T-helper 2 cell (primary cell): ENCODE measurements around the gene NSMCE1.
"Not testable (repeated sequence)": the region's sequence is repeated elsewhere in the genome, so short reads cannot be mapped to it uniquely, and the experiment has no call there.

Source experiments
- DNase-seq, 5 experiments: peaks; one replicate each; pipeline versions ENCODE4 v3.0.0 to v3.0.0-alpha.2; 2012 to 2022

Gene NSMCE1

DNA sequence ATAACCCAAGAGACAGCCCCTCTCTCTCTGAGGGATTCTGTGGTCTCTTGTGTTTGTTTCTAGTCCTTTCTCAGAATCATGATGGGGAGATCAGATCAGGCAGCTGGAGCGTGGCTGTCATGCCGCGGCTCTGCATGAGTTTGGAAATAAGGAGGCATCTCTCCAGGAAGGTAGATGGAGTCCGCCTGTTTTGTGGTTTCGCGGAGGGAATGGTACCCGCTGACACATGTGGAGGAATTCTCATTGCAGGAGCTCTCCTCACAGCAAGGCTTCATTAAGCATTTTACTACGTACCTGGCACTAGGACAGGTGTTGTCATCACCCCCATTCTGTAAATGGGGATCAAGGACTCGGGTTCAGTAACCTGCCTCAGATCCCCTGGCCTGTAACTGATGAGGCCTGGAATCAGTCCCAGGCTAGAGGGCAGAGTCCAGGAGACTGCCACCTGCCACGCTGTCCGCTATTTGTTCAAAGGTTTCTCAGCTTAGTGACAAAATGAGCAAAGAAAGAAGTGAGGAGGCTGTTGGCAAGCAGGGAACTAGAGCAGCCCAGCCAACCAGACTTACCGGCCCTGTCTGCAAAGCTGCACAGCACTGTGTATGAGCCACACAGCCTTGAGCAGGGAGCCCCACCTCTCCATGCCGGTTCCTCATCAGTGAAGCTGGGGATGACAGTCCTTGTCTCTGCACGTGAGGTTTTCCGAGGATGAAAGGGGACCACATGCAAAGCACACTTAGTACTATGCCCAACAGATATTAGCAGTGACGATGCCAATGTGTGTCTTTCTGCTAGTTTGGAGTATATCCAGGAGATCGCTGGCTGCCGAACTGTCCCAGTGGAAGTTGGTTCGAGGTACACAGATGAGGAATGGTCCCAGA lies 54.2 kb downstream of the NSMCE1 start:
- DNase-seq, result no peak

DNA sequence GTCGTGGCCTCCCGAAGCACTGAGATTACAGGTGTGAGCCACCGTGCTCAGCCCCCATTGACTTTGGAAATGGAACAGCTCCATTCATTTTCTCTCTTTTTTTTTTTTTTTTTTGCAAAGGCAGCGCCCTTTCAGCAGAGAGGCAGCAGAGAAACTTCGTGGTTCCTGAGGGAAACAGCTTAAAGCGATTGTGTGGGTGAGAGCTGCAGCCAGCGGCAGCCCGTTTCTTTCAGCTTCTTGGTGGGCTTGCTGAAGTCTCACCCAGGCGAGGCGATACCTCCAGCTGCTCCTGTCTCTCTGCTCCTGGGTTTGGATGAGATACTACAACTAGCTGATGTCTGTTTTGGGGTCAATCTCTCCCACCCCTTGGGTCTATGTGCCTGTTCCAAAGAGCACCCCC lies 57.5 kb downstream of the NSMCE1 start:
- DNase-seq, result no peak

DNA sequence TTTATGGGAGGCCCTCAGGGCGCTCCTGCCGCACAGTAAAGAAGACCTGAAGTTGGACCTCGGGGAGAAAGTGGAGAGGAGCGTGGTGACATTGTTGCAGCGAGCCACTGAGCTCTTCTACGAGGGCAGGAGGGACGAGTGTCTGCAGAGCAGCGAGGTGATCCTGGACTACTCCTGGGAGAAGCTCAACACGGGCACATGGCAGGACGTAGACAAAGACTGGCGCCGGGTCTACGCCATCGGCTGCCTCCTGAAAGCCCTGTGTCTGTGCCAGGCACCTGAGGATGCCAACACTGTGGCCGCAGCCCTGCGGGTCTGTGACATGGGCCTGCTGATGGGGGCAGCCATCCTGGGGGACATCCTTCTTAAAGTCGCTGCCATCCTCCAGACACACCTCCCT lies 58.4 kb downstream of the NSMCE1 start:
- no peak for DNase-seq

DNA sequence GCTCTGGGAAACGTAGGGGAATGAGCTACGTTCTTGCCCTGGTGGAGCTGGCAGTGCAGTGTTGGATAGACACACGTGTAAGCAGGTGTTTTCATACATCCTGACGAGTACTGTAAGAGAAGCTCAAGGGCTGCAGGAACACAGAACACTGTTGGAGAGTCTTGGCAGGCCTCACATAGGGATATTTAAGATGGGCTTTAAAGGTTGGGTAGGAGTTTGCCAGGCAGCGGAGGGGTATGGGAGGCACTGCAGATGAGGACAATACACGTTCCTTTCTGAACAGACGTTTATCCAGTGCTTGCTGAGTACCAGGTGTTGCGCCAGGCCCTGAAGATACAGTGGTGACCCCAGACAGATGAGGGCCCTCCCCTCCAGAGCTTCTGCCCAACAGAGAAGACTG lies 59.0 kb downstream of the NSMCE1 start:
- no peak for DNase-seq

DNA sequence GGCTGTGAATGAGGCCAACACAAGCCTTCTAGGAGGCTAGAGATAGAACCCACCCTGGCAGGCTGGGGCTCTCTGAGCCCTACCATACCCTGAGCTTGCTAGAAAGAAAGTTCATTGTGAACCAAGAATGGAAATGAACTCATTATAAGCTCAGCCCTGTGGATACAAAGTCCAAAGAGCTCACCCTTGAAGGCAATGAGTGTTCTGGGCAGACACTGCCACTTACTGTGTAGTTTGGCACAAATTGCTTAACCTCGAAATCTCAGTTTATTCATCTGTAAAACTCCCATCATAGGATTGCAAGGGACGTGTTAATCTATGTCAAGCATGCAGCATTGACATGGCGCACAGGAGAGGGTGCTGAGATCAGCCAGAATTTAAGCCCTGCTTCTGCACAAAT lies 59.8 kb downstream of the NSMCE1 start:
- no peak for DNase-seq

DNA sequence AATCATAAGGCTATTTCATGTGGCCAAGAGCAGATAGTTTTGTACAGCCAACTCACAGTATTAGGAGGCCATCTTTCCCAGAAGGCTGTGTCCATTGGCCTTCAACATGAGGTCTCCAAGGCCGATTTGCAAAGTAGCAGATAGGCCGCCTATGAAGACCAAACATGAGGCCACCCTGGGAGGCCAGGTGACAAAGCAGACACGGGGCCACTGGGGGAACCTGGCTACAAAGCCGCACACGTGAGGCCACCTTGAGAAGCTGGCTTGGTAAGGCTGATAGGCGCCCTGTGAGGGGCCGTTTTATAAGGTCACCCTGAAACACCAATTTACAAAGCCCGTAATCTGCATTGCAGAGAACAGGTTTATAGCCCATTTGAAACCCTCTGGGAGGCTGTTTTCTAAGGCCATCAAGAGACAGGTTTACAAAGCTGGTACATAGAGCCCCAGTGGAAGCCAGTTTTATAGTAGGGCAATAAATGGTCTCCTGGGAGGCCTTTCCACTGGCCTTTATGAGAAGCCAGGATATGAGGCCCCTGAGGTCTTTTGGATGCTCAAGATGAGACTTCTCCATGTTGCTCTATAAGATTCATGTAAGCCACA lies 60.4 kb downstream of the NSMCE1 start:
- DNase-seq, result no peak

DNA sequence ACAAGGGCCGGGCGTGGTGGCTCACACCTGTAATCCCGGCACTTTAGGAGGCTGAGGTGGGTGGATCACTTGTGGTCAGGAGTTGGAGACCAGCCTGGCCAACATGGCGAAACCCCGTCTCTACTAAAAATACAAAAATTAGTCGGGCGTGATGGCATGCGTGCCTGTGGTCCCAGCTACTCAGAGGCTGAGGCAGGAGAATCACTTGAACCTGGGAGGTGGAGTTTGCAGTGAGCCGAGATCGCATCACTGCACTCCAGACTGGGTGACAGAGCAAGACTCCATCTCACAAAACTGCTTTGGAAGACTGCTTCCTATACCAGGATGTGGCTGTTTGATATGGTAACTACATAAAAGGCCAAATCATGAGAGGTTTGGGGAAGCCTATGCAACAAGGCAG lies 61.5 kb downstream of the NSMCE1 start:
- DNase-seq, result not testable (repeated sequence)

DNA sequence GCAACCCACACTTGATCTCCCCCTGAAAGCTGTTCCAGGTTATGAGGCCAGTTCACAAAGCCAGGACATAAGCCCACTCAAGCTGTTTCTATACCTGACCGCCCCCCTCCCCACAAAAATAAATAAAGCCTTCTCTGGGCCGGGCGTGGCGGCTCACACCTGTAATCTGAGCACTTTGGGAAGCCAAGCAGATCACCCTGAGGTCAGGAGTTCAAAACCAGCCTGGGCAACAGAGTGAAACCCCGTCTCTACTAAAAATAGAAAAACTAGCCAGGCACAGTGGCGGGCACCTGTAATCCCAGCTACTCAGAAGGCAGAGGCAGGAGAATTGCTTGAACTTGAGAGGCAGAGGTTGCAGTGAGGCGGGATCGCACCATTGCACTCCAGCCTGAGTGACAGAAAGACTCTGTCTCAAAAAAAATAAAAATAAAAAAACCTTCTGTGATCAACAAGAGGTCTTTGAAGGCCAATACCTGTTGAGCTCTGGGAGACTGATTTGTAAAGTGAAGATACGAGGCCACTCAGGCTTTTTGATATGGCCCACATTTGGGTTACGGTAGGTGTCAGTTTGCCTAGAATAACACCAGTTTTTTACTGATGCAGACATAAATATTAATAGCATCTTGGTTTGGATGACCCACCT lies 63.0 kb downstream of the NSMCE1 start:
- no peak for DNase-seq

DNA sequence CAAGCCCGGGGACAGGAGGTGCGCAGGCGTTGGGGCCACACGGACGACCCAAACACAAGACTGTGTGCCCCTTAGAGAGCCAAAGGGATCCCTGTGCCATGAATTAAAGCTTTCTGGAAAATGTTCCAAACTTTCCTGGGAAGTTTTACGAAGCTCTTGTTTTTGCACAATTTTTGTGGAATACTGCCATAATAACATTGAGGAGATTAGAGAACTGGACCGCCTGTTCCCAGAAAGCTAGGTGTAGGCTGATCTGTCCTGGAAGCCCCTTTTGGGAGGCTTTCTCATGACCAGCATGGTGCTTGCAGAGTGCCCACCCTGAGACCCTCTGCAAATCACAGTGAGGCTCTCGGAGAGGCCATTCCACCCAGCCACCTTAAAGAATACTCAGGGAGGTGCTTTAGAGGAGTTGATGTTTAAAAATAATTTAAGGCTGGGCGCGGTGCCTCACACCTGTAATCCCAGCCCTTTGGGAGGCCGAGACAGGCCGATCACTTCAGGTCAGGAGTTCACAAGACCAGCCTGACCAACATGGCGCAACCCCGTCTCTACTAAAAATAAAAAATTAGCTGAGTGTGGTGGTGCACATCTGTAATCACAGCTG lies 64.2 kb downstream of the NSMCE1 start:
- no peak for DNase-seq

DNA sequence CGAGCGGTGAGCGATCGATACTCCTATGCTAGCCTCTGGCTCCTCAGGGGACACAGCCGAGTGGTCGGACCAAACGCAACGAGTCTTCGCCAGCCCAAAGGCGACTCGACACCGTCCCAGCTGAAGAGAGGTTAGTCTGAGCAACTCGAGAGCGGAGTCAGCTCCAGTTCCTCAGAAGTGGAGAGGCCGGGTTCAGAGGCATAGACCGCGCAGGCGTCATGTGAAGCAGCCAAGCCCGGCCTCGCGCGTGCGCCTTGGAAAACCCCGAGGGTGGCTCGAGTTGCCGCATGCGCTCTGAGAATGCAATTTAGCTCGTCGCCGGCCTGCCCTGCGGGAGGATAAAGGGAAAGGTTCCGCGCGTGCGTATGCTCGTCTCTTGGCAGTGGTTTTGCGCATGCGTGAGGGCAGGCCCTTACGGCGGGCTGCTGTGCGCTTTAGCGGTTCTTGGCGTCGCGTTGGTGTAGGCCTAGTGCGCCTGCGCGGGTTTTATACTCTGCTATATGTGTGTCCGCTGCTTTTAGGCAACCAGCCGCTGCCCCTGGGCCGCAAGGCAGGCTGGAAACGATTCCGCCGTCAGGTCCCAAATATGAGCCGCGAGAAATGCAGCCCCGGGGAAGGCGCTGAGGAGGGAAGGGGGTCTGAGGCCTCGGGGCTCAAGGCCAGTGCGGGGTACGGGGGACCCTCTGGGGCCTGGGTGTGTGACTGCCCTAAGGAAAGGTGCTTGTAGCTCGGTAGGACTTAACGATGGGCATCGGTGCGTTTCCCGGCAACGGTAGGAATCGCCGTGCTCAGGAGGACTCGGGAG lies 64.9 kb downstream of the NSMCE1 start, which contains the start of gene KDM8:
KDM8 (plus strand) TSS at position 20 of the 805 bp plus-strand sequence. CDS start 6,598 bp downstream, outside the sequence.
- peak; percentile 99 to 100 (median 99) for DNase-seq

DNA sequence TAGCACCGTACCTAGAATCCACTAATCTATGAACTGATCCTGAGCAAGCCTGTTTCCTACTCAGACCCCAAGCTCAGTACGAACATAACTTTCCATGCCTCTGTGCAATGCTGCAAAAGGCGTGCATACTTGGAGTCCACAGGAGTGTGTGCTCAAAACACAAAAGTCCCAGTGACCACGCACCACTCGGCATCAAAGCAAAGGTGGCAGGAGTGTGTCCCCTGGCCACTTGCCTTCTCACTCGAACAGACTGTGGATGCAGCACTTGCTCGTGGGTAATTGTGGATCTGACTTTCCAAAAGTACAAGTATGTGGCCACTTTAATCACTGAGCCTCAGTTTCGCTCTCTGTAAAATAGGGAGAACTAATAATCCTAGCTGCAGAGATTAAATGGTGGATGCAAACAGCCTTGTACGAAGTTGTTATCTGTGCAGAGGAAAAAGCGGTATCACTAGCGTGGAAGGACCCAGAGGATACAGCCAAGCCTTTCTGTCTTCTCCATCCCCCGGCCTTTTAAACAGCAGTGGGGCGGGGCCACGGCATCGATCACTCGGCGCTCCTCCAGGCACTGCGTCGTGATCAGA lies 65.6 kb downstream of the NSMCE1 start:
- peak in 4 of 5 experiments; percentile 72 to 96 (median 86) for DNase-seq

DNA sequence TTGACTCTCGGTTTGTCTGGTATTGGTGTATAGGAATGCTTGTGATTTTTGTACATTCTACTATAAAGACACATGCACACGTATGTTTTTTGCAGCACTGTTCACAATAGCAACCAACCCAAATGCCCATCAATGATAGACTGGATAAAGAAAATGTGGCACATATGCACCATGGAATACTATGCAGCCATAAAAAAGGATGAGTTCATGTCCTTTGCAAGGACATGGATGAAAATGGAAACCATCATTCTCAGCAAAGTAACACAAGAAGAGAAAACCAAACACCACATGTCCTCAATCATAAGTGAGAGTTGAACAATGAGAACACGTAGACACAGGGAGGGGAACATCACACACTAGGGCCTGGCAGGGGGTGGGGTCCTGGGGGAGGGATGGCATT lies 67.7 kb downstream of the NSMCE1 start:
- DNase-seq, result not testable (repeated sequence)

DNA sequence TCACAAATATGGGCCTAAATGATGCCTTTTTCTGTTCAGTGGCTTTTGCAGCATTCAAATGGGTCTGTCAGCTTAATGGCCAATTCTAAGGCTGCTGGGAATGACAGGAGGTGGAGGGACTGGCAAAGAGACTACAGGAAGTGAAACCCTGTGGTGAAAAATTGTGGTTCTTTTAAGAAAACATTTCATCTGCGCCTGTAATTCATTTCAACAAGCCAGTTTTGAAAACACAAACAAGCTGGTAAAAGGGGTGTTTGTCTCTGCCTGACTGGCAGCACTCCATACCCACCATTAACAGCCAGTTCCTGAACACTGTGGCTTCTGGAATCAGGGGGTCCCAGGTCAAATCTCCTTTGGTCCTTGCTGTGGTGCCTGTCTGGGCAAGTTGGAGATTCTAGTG lies 68.8 kb downstream of the NSMCE1 start:
- DNase-seq, result peak in 2 of 5 experiments; percentile 38 to 90

DNA sequence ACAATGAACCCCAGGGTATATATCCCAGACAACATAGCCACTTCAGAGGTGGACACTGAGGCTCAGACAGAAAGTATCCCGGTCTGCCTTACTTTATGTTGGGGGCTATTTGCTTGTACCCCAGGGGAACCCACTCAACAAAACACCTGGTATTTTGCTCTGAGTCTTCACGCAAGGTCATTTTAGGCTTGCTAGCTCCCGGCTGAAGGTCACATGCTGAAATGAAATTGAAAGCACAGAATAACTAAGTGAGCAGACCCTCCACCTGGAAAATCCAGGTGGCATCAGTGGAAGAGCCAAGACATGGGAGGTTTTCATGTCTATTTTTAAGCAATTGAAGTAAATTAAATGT lies 69.4 kb downstream of the NSMCE1 start:
- DNase-seq, result no peak

DNA sequence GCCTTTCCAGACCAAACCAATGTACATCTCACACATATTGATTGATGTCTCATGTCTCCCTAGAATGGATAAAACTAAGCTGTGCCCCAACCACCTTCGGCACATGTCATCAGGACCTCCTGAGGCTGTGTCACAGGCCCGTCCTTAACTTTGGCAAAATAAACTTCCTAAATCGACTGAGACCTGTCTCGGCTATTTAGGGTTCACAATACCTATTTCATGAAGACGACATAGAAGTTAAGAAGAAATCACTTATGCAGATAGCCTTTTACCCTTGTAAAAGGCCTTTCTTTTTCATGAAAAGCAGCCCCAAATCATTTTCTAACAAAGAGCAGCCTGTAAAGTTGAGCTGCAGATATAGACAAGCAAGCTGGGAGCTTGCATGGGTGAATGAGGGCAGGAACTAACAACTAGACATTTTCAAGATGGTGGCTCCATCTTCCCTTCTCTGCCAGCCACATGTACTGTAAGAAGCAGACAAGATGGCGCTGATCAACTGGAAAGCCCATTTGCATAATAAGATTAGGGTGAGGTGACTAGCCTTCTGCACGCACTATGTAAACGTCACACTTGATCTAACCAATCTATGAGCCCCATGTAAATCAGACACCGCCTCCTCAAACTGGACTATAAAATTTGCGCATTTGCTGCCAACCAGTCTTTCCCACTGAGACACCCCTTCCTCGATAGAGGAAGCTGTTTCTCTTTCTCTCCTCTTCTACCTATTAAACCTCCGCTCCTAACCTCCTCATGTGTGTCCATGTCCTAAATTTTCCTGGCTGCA lies 69.9 kb downstream of the NSMCE1 start:
- no peak for DNase-seq

DNA sequence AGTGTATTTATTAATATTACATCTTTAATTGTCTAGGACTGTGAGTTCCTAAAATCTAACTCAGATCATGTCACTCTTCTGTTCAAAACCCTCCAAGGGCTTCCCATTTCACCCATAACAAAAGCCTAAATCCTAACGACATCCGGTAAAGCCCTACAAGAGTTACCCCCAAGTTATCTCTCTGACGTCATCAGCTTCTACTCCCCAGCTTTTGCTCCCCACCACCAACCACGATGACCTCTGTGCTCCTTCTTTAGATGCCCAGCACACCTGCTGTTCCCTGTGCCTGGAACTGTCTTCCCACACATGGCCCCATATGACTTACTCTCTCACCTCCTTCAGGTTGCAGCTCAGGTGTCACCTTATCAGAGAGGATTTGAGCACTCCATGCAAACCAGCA lies 71.6 kb downstream of the NSMCE1 start:
- DNase-seq, result no peak

DNA sequence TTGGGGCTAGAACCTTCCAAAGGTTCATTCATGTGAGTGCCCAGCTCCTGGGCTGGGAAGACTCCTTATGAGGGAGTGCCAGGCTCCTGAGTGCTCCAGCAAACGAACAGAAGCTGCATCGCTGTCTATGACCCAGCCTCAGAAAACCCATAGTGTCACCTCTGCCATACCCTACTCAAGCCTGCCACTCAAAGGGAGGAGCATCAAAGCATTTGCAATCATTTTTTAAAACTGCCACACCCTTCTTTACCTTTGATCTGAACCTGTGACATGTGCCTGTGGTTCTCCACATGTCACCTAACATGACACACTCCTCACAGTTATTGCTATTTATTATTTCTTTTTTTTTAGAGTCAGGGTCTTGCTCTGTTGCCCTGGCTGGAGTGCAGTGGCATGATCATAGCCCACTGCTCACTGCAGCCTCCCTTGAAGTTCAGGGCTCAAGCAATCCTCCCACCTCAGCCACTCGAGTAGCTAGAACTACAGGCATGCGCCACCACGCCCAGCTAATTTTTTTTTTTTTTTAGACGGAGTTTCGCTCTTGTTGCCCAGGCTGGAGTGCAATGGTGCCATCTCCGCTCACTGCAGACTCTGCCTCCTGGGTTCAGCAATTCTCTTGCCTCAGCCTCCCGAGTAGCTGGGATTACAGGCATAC lies 72.5 kb downstream of the NSMCE1 start:
- peak in 3 of 5 experiments; percentile 30 to 70 (median 66) for DNase-seq

DNA sequence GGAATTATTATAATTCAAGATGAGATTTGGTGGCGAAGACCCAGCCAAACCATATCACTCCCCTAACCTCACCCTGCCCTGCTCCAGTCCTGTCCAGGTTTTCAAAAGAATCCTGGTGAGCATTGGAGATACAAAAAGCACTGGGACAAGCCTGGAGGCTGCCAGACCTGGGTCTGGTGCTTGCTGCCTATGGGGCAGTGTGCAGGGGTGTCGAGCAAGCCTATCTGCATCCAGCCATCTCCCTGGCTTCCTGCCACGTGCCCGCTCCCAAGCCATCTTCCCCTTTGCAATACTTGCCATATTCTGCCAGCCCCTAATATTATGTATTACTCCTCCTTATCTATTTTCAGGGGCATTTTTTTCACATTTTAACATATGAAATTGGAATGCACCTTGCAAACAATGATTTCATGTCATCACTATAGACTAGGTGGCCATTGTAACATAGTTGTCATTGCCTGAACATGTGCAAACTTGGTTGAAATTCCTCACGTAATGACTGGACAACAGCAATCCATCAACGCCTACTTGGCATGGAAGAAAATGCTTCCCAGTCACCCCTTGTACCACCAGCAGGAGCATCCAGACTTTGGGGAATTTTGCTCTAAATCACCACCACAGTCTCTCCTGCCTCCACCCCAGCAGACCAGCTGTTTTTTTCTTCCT lies 73.4 kb downstream of the NSMCE1 start:
- no peak for DNase-seq

DNA sequence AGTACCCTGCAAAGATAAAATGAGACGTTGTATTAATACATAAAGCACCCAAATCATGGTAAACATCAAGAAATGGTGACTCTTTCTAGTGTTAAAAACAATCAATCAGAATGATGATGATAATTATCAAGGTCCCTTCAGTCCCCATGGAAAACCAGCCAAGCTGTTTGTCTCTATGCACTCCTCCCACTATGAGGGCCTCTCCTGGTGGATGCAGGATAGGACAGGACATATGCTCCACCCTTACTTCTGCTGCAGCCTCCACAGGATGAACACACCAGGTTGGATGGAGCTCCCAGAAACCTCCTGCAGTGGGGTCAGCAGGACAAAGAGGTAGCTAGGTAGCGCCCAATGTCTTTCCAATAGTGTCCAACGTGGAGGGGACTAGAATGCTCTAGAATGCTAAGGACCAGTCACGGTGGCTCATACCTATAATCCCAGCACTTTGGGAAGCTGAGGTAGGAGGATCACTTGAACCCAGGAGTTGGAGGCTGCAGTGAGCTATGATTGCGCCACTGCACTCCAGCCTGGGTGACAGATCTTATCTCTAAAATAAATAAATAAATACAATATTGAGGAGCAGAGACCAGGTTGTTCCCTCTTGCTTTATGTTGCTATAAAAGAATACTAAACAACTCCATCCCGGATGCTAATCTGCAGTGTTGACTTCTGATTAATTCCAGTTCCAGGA lies 75.1 kb downstream of the NSMCE1 start:
- no peak for DNase-seq
